Mucosa of rectum (tissue), 2 donors: ENCODE data around the gene SF1.

Source experiments
- H3K27ac ChIP-seq, 2 donors: one replicate each; pipeline ENCODE4 v1.7.0; 2013; ENCODE audit warnings: inconsistent platforms in 2 of 2, low read depth in 2 of 2, low read length in 2 of 2
- H3K27me3 ChIP-seq, 2 donors: one replicate each; pipeline ENCODE4 v1.7.0; 2013; ENCODE audit warnings: low read length in 2 of 2; ENCODE audit not compliant: control insufficient read depth in 2 of 2, insufficient read depth in 2 of 2
- H3K36me3 ChIP-seq, 2 donors: one replicate each; pipeline ENCODE4 v1.7.0; 2013; ENCODE audit warnings: low read length in 2 of 2; ENCODE audit not compliant: control insufficient read depth in 2 of 2, insufficient read depth in 2 of 2
- H3K4me1 ChIP-seq, 2 donors: one replicate each; pipeline ENCODE4 v1.7.0; 2013; ENCODE audit warnings: low read length in 2 of 2, mild to moderate bottlenecking in 1 of 2; ENCODE audit not compliant: control insufficient read depth in 2 of 2, insufficient read depth in 2 of 2
- H3K4me3 ChIP-seq, 2 donors: one replicate each; pipeline ENCODE4 v1.7.0; 2013; ENCODE audit warnings: low read length in 2 of 2
- H3K9ac ChIP-seq, 2 donors: one replicate each; pipeline ENCODE4 v1.7.0; 2013; ENCODE audit warnings: low read length in 2 of 2, low read depth in 1 of 2, mild to moderate bottlenecking in 1 of 2
- H3K9me3 ChIP-seq, 2 donors: one replicate each; pipeline ENCODE4 v1.7.0; 2013; ENCODE audit warnings: low read length in 2 of 2; ENCODE audit not compliant: control insufficient read depth in 2 of 2
- donor health status: healthy.
- donor health status: Normal muscosa, but diverticular disease.

SF1 gene

GRCh38 chr11:64801561-64802369 is 23.4 kb upstream of the SF1 start:
- no peak overlapping the region for H3K9ac ChIP-seq
- H3K36me3 ChIP-seq: peaks cover 4 to 14% of the 10 kb centered on the region in 2 donors
- H3K9me3 ChIP-seq: no peaks in the 10 kb centered on the region
- H3K4me1 ChIP-seq: peaks cover 15 to 18% of the 10 kb centered on the region in 2 donors
- peak overlapping the region in 1 of 2 donors; percentile 67 for H3K4me3 ChIP-seq
- H3K27ac ChIP-seq: peak overlapping the region; percentile 22 to 58
- no peaks in the 10 kb centered on the region for H3K27me3 ChIP-seq

GRCh38 chr11:64801158-64801464 is 22.8 kb upstream of the SF1 start:
- no peaks in the 10 kb centered on the region for H3K27me3 ChIP-seq
- peak overlapping the region in 1 of 2 donors; percentile 58 for H3K27ac ChIP-seq
- H3K9me3 ChIP-seq: no peaks in the 10 kb centered on the region
- no peak overlapping the region for H3K4me3 ChIP-seq
- peaks cover 15 to 18% of the 10 kb centered on the region in 2 donors for H3K4me1 ChIP-seq
- no peak overlapping the region for H3K9ac ChIP-seq
- H3K36me3 ChIP-seq: peaks cover 4 to 12% of the 10 kb centered on the region in 2 donors

- no peaks in the 10 kb centered on the region for H3K9me3 ChIP-seq
- H3K4me1 ChIP-seq: peaks cover 15 to 18% of the 10 kb centered on the region in 2 donors
- H3K9ac ChIP-seq: no peak overlapping the region
- no peak overlapping the region for H3K27ac ChIP-seq
- no peak overlapping the region for H3K4me3 ChIP-seq
- peaks cover 4 to 11% of the 10 kb centered on the region in 2 donors for H3K36me3 ChIP-seq
- H3K27me3 ChIP-seq: no peaks in the 10 kb centered on the region
Measured at GRCh38 chr11:64800303-64801157, 22.2 kb upstream of the SF1 start.

- Histone ChIP-seq H3K4me3 (no peak overlapping the region), H3K36me3 (peaks cover 0 to 4% of the 10 kb centered on the region in 2 donors), H3K27ac (no peak overlapping the region), H3K9ac (no peak overlapping the region), H3K4me1 (peaks cover 15 to 18% of the 10 kb centered on the region in 2 donors), H3K27me3 (no peaks in the 10 kb centered on the region), H3K9me3 (no peaks in the 10 kb centered on the region)
Measured at GRCh38 chr11:64799623-64800302, 21.4 kb upstream of the SF1 start.

- H3K9me3 ChIP-seq: no peaks in the 10 kb centered on the region
- H3K9ac ChIP-seq: peak overlapping the region in 1 of 2 donors; percentile 6
- no peak overlapping the region for H3K27ac ChIP-seq
- peaks cover 0 to 3% of the 10 kb centered on the region in 2 donors for H3K36me3 ChIP-seq
- no peaks in the 10 kb centered on the region for H3K27me3 ChIP-seq
- peaks cover 14 to 17% of the 10 kb centered on the region in 2 donors for H3K4me1 ChIP-seq
- H3K4me3 ChIP-seq: no peak overlapping the region
Measured at GRCh38 chr11:64799256-64799622, 20.9 kb upstream of the SF1 start.

- Histone ChIP-seq H3K9ac (no peak overlapping the region), H3K27ac (no peak overlapping the region), H3K36me3 (peaks cover 0 to 3% of the 10 kb centered on the region in 2 donors), H3K9me3 (no peaks in the 10 kb centered on the region), H3K27me3 (no peaks in the 10 kb centered on the region), H3K4me1 (peaks cover 0 to 2% of the 10 kb centered on the region in 2 donors), H3K4me3 (no peak overlapping the region)
Measured at GRCh38 chr11:64796757-64797541, 18.6 kb upstream of the SF1 start.

- Histone ChIP-seq H3K9ac (no peak overlapping the region), H3K36me3 (peaks cover 0 to 3% of the 10 kb centered on the region in 2 donors), H3K9me3 (no peaks in the 10 kb centered on the region), H3K27ac (no peak overlapping the region), H3K4me3 (no peak overlapping the region), H3K4me1 (no peaks in the 10 kb centered on the region), H3K27me3 (no peaks in the 10 kb centered on the region)
Measured at GRCh38 chr11:64796047-64796756, 17.9 kb upstream of the SF1 start.

- Histone ChIP-seq H3K4me3 (no peak overlapping the region), H3K27ac (no peak overlapping the region), H3K4me1 (no peaks in the 10 kb centered on the region), H3K9ac (no peak overlapping the region), H3K27me3 (no peaks in the 10 kb centered on the region), H3K36me3 (peaks cover 0 to 9% of the 10 kb centered on the region in 2 donors), H3K9me3 (no peaks in the 10 kb centered on the region)
Measured at GRCh38 chr11:64794526-64794925, 16.2 kb upstream of the SF1 start.
